Measurements from ENCODE around the gene ADAMTS4. TPM values are rescaled to one million over a fixed set of nuclear protein-coding genes. Genes with fewer than 3 reads are reported as not detected.

ADAMTS4 gene
- total RNA-seq, 1 donor from 2014 or later, result 1.2 TPM

DNA sequence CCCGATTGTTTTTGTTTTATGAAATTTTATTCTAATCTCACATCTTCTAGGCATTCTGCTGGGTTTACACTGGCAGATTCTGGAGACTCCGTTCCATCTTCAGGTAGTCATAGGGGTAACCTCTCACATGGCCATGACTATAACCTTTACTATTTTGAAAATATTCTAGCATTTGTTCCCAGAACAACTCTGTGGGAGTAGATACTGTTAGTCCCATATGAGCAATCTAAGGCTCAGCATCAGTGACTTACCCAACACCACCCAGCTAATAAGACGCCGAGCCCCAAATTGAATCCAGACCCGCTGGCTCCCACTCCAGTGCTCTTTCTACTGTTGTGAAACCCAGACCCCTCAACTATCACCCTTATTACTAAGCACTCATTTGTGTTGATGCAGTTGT lies 9.8 kb downstream of the ADAMTS4 start:
- TF ChIP-seq, protein P1, sequence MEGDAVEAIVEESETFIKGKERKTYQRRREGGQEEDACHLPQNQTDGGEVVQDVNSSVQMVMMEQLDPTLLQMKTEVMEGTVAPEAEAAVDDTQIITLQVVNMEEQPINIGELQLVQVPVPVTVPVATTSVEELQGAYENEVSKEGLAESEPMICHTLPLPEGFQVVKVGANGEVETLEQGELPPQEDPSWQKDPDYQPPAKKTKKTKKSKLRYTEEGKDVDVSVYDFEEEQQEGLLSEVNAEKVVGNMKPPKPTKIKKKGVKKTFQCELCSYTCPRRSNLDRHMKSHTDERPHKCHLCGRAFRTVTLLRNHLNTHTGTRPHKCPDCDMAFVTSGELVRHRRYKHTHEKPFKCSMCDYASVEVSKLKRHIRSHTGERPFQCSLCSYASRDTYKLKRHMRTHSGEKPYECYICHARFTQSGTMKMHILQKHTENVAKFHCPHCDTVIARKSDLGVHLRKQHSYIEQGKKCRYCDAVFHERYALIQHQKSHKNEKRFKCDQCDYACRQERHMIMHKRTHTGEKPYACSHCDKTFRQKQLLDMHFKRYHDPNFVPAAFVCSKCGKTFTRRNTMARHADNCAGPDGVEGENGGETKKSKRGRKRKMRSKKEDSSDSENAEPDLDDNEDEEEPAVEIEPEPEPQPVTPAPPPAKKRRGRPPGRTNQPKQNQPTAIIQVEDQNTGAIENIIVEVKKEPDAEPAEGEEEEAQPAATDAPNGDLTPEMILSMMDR (IDR thresholded peaks at IDR 0.05), result no peak
- Mint-ChIP-seq H3K9me3 (ENCODE audit: unreplicated experiment) (no peaks in the 10 kb centered on the region), H3K27ac (ENCODE audit: unreplicated experiment) (no peak overlapping the region), H3K4me3 (ENCODE audit: unreplicated experiment) (no peak overlapping the region), H3K4me1 (ENCODE audit: unreplicated experiment) (peaks cover 11% of the 10 kb centered on the region), H3K36me3 (ENCODE audit: unreplicated experiment) (peaks cover 2% of the 10 kb centered on the region), H3K27me3 (ENCODE audit: unreplicated experiment) (no peaks in the 10 kb centered on the region)
- DNase-seq (ENCODE audit: extremely low spot score, unreplicated experiment), result no peak

- H3K36me3 Mint-ChIP-seq (ENCODE audit: unreplicated experiment), result peaks cover 2% of the 10 kb centered on the region
- H3K27ac Mint-ChIP-seq (ENCODE audit: unreplicated experiment), result no peak overlapping the region
- DNase-seq (ENCODE audit: extremely low spot score, unreplicated experiment), result no peak
- TF ChIP-seq, protein P1 (IDR thresholded peaks at IDR 0.05), result no peak
- H3K27me3 Mint-ChIP-seq (ENCODE audit: unreplicated experiment), result no peaks in the 10 kb centered on the region
- H3K4me1 Mint-ChIP-seq (ENCODE audit: unreplicated experiment), result peaks cover 11% of the 10 kb centered on the region
- H3K9me3 Mint-ChIP-seq (ENCODE audit: unreplicated experiment), result no peaks in the 10 kb centered on the region
- H3K4me3 Mint-ChIP-seq (ENCODE audit: unreplicated experiment), result no peak overlapping the region
Measured at GRCh38 chr1:161188381-161188780, 10.5 kb downstream of the ADAMTS4 start.

- H3K27me3 Mint-ChIP-seq (ENCODE audit: unreplicated experiment), result no peaks in the 10 kb centered on the region
- H3K36me3 Mint-ChIP-seq (ENCODE audit: unreplicated experiment), result no peaks in the 10 kb centered on the region
- H3K4me1 Mint-ChIP-seq (ENCODE audit: unreplicated experiment), result peaks cover 14% of the 10 kb centered on the region
- no peak overlapping the region for H3K27ac Mint-ChIP-seq (ENCODE audit: unreplicated experiment)
- TF ChIP-seq, protein P1 (IDR thresholded peaks at IDR 0.05), result no peak
- no peak overlapping the region for H3K4me3 Mint-ChIP-seq (ENCODE audit: unreplicated experiment)
- no peaks in the 10 kb centered on the region for H3K9me3 Mint-ChIP-seq (ENCODE audit: unreplicated experiment)
- no peak for DNase-seq (ENCODE audit: extremely low spot score, unreplicated experiment)
Measured at GRCh38 chr1:161187311-161187710, 11.5 kb downstream of the ADAMTS4 start.

GRCh38 chr1:161185732-161186311 lies 13.0 kb downstream of the ADAMTS4 start:
- Mint-ChIP-seq H3K27ac (ENCODE audit: unreplicated experiment) (no peak overlapping the region), H3K36me3 (ENCODE audit: unreplicated experiment) (no peaks in the 10 kb centered on the region), H3K27me3 (ENCODE audit: unreplicated experiment) (no peaks in the 10 kb centered on the region), H3K4me3 (ENCODE audit: unreplicated experiment) (no peak overlapping the region), H3K9me3 (ENCODE audit: unreplicated experiment) (no peaks in the 10 kb centered on the region), H3K4me1 (ENCODE audit: unreplicated experiment) (peaks cover 16% of the 10 kb centered on the region)
- no peak for DNase-seq (ENCODE audit: extremely low spot score, unreplicated experiment)
- TF ChIP-seq, protein P1 (IDR thresholded peaks at IDR 0.05), result no peak

GRCh38 chr1:161185282-161185682 lies 13.6 kb downstream of the ADAMTS4 start:
- no peaks in the 10 kb centered on the region for H3K9me3 Mint-ChIP-seq (ENCODE audit: unreplicated experiment)
- TF ChIP-seq, protein P1 (IDR thresholded peaks at IDR 0.05), result no peak
- H3K27ac Mint-ChIP-seq (ENCODE audit: unreplicated experiment), result no peak overlapping the region
- no peak for DNase-seq (ENCODE audit: extremely low spot score, unreplicated experiment)
- no peaks in the 10 kb centered on the region for H3K27me3 Mint-ChIP-seq (ENCODE audit: unreplicated experiment)
- no peaks in the 10 kb centered on the region for H3K36me3 Mint-ChIP-seq (ENCODE audit: unreplicated experiment)
- H3K4me3 Mint-ChIP-seq (ENCODE audit: unreplicated experiment), result no peak overlapping the region
- peaks cover 16% of the 10 kb centered on the region for H3K4me1 Mint-ChIP-seq (ENCODE audit: unreplicated experiment)

Data from osteocyte (in vitro differentiated cells).